PFSK-1 (cell line): ENCODE data around the gene TTC34.

Experiments
- FOXP2 ChIP-seq: optimal IDR thresholded peaks from 2 replicates; pipeline ENCODE3; 2011; ENCODE audit warnings: borderline replicate concordance, control low read depth, inconsistent platforms; ENCODE audit not compliant: insufficient read depth; ENCODE audit errors: extremely low read length, extremely low read depth
- POLR2AphosphoS5 ChIP-seq: IDR thresholded peaks from 2 replicates; pipeline ENCODE4 v1.6.1; 2012; ENCODE audit warnings: low read depth, mild to moderate bottlenecking, control low read depth, low read length, moderate library complexity
- REST ChIP-seq, 2 experiments: IDR thresholded peaks; 2 replicates each; pipeline versions ENCODE4 v1.6.1 to v1.8.0; 2011 to 2012; ENCODE audit warnings: low read depth in 2 of 2, low read length in 2 of 2, control low read depth in 1 of 2, inconsistent platforms in 1 of 2, mild to moderate bottlenecking in 1 of 2, moderate library complexity in 1 of 2; ENCODE audit not compliant: insufficient read depth in 1 of 2
- SIN3A ChIP-seq: IDR thresholded peaks from 2 replicates; pipeline ENCODE4 v1.6.1; 2012; ENCODE audit warnings: mild to moderate bottlenecking, low read length, moderate library complexity, borderline replicate concordance; ENCODE audit not compliant: insufficient read depth
- TAF1 ChIP-seq: IDR thresholded peaks from 2 replicates; pipeline ENCODE4 v1.6.1; 2012; ENCODE audit warnings: low read length, control low read depth, borderline replicate concordance; ENCODE audit not compliant: insufficient read depth

Gene TTC34

GRCh38 chr1:2835650-2836159 lies 34.2 kb upstream of the TTC34 start:
- TF ChIP-seq TAF1 (no peak), SIN3A (no peak), FOXP2 (no peak)

- TF ChIP-seq TAF1 (no peak), SIN3A (no peak), REST (IDR thresholded peaks at IDR 0.05; ENCODE audit: insufficient read depth in 1 of 2, low read depth in 2 of 2, low read length in 2 of 2) (no peak), FOXP2 (no peak), POLR2AphosphoS5 (no peak)
Observed at GRCh38 chr1:2834741-2835564, 33.5 kb upstream of the TTC34 start.

- no peak for TF ChIP-seq POLR2AphosphoS5
- TF ChIP-seq TAF1 = no peak
- TF ChIP-seq FOXP2 = no peak
- TF ChIP-seq REST (IDR thresholded peaks at IDR 0.05; ENCODE audit: insufficient read depth in 1 of 2, low read depth in 2 of 2, low read length in 2 of 2) = no peak
- no peak for TF ChIP-seq SIN3A
Observed at GRCh38 chr1:2834146-2834475, 32.6 kb upstream of the TTC34 start.

- TF ChIP-seq REST (IDR thresholded peaks at IDR 0.05; ENCODE audit: insufficient read depth in 1 of 2, low read depth in 2 of 2, low read length in 2 of 2) (no peak), SIN3A (no peak), FOXP2 (no peak), TAF1 (no peak), POLR2AphosphoS5 (no peak)
Observed at GRCh38 chr1:2833454-2834145, 32.1 kb upstream of the TTC34 start.

- TF ChIP-seq TAF1 = no peak
- TF ChIP-seq SIN3A = no peak
- no peak for TF ChIP-seq FOXP2
- no peak for TF ChIP-seq POLR2AphosphoS5
- TF ChIP-seq REST (IDR thresholded peaks at IDR 0.05; ENCODE audit: insufficient read depth in 1 of 2, low read depth in 2 of 2, low read length in 2 of 2) = no peak
Observed at GRCh38 chr1:2832506-2833453, 31.3 kb upstream of the TTC34 start.
